Hepatocyte (in vitro differentiated cells): ENCODE data around the gene SDK1.

Source experiments
- CTCF ChIP-seq: fragments of 200-600 bp; sonication (generic); IDR thresholded peaks from 2 replicates; pipeline ENCODE4 v1.5.1; 2016; ENCODE audit warnings: antibody characterized with exemption, mild to moderate bottlenecking; ENCODE audit not compliant: poor library complexity
- EZH2 ChIP-seq: fragments of 200-600 bp; sonication (generic); IDR thresholded peaks from 2 replicates; pipeline ENCODE4 v1.6.1; 2016; ENCODE audit warnings: antibody characterized with exemption, mild to moderate bottlenecking, borderline replicate concordance

GRCh38 chr7:4136036-4136435 is 835.0 kb downstream of the SDK1 start:
- no peak for TF ChIP-seq EZH2
- TF ChIP-seq CTCF, result no peak
